BLaER1 treated with 17β-estradiol and CSF1 and Interleukin-3, amounts not matched to agents 10 nM and 100 nM (cell line): ENCODE data around the gene TCTN3.
"Not testable (repeated sequence)": the region's sequence is repeated elsewhere in the genome, so short reads cannot be mapped to it uniquely, and the experiment has no call there.

Experiments
- H3K27ac ChIP-seq, 11 experiments: shearing (Covaris generic); formaldehyde crosslinking; 2 replicates each; pipeline ENCODE4 v1.8.1; 2022
- H3K27me3 ChIP-seq, 11 experiments: shearing (Covaris generic); formaldehyde crosslinking; 2 replicates each; pipeline ENCODE4 v1.8.1; 2022
- H3K36me3 ChIP-seq, 11 experiments: shearing (Covaris generic); formaldehyde crosslinking; 2 replicates each; pipeline ENCODE4 v1.8.1; 2022
- H3K4me1 ChIP-seq, 10 experiments: shearing (Covaris generic); formaldehyde crosslinking; 2 replicates each; pipeline ENCODE4 v1.8.1; 2022
- H3K4me2 ChIP-seq, 11 experiments: shearing (Covaris generic); formaldehyde crosslinking; 2 replicates each; pipeline ENCODE4 v1.8.1; 2022
- H3K4me3 ChIP-seq, 10 experiments: shearing (Covaris generic); formaldehyde crosslinking; 2 replicates each; pipeline ENCODE4 v1.8.1; 2022
- H3K9ac ChIP-seq, 11 experiments: shearing (Covaris generic); formaldehyde crosslinking; 2 replicates each; pipeline ENCODE4 v1.8.1; 2022
- H3K9me3 ChIP-seq, 11 experiments: shearing (Covaris generic); formaldehyde crosslinking; replicated peaks in 1 of 11; 2 replicates each; pipeline ENCODE4 v1.8.1; 2022
- H4K20me1 ChIP-seq, 11 experiments: shearing (Covaris generic); formaldehyde crosslinking; 2 replicates each; pipeline ENCODE4 v1.8.1; 2022
- Cebpa-rat ChIP-seq, 11 experiments: shearing (Covaris generic); IDR thresholded peaks; 2 replicates each; pipeline ENCODE4 v1.8.1; 2022

TCTN3 gene

DNA sequence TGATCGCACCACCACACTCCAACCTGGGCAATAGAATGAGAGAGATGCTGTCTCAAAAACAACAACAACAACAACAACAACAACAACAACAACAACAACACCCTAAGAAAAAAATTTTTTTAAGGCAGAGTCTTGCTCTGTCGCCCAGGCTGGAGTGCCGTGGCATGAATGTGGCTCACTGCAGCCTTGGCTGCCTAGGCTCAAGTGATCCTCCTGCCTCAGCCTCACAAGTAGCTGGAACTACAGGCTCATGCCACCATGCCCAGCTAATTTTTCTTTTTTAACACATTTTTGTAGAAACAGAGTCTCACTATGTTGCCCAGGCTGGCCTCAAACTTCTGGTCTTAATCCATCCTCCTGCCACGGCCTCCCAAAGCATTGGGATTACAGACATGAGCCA is 55.8 kb downstream of the TCTN3 start:
- Histone ChIP-seq H3K4me2 (no peak overlapping the region), H3K9me3 (no peaks in the 10 kb centered on the region), H3K36me3 (peaks cover 89 to 99% (median 97%) of the 10 kb centered on the region in 11 experiments), H3K4me1 (no peaks in the 10 kb centered on the region), H3K27ac (no peak overlapping the region), H3K27me3 (no peaks in the 10 kb centered on the region), H3K9ac (no peak overlapping the region), H4K20me1 (peaks cover 0 to 5% (median 0%) of the 10 kb centered on the region in 11 experiments; a peak in 2 of 22 replicates), H3K4me3 (no peak overlapping the region)
- no peak for TF ChIP-seq Cebpa-rat (IDR thresholded peaks at IDR 0.05)

DNA sequence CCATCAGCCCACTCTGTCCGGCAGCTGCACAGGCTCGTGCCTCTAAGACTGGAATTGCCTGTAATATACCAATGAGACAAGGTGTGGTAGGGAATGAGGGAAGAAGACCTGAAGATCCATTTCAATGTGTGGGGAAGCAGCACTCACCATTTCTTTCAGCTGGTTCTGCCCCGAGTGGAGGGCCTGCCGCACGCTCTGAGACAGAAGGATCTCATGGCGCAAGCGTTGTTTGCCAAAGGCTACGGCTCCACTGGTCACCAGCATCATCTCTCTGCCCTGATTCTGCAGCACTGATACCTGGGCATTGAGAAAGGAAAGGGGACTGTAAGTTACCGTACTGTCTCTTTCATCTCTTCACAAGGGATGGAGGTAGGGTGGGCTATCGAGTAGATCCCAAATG is 56.6 kb downstream of the TCTN3 start:
- no peak overlapping the region for H3K4me2 ChIP-seq
- no peaks in the 10 kb centered on the region for H3K27me3 ChIP-seq
- no peak overlapping the region for H3K27ac ChIP-seq
- no peak overlapping the region for H3K9ac ChIP-seq
- peaks cover 89 to 99% (median 97%) of the 10 kb centered on the region in 11 experiments for H3K36me3 ChIP-seq
- H3K4me1 ChIP-seq, result no peaks in the 10 kb centered on the region
- H4K20me1 ChIP-seq, result peaks cover 0 to 5% (median 0%) of the 10 kb centered on the region in 11 experiments; a peak in 1 of 22 replicates
- no peak for TF ChIP-seq Cebpa-rat (IDR thresholded peaks at IDR 0.05)
- H3K9me3 ChIP-seq, result no peaks in the 10 kb centered on the region
- no peak overlapping the region for H3K4me3 ChIP-seq

DNA sequence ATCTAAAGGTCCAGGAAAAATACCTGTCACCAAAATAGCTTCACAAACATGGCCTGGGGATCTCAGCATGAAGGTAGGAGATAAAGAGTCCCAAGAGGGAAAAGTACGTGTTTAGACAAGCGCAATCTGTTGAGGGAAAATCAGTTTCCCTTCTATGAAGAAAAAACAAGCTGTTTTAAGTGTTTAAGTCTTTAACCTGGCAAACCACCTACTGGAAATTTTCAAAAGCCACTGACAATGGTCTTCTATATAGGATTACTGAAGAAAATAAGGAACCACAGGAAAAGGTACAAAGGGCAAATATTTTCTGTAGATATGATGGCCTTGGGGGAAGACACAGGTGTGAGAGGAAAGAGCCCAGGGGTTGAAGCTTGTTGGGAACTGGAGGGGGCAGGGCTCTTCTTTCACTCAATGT is 58.4 kb downstream of the TCTN3 start:
- Histone ChIP-seq H3K9me3 (no peaks in the 10 kb centered on the region), H3K27ac (no peak overlapping the region), H3K4me2 (no peak overlapping the region), H3K4me1 (no peaks in the 10 kb centered on the region), H3K27me3 (no peaks in the 10 kb centered on the region), H3K9ac (no peak overlapping the region), H4K20me1 (peaks cover 0 to 5% (median 0%) of the 10 kb centered on the region in 11 experiments; a peak in 1 of 22 replicates), H3K36me3 (peaks cover 90 to 100% (median 97%) of the 10 kb centered on the region in 11 experiments), H3K4me3 (no peak overlapping the region)
- TF ChIP-seq Cebpa-rat (IDR thresholded peaks at IDR 0.05), result no peak

DNA sequence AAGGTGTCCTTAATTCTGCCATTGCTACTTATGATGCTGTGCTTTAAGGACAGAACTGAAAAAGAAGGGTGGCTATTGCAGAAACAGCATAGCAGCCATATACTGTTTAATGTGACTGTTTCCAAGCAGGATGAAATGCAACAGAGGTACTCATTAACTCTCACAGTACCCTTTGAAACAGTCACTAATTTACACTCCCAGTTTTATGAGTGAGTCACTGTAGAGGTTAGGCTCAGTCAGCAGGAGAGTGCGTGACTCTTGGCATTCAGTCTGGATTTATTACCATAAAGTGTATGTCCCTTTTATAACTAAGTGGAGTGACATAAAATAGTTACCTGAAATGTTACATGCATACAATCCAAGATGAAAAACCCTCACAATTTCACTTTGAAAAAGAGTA is 64.9 kb downstream of the TCTN3 start:
- Histone ChIP-seq H3K27me3 (no peaks in the 10 kb centered on the region), H3K9ac (no peak overlapping the region), H3K4me2 (no peak overlapping the region), H3K4me1 (peaks cover 0 to 5% (median 0%) of the 10 kb centered on the region in 10 experiments; a peak in 4 of 20 replicates), H3K36me3 (peaks cover 92 to 100% (median 99%) of the 10 kb centered on the region in 11 experiments), H3K4me3 (no peak overlapping the region), H4K20me1 (no peaks in the 10 kb centered on the region), H3K27ac (no peak overlapping the region), H3K9me3 (no peaks in the 10 kb centered on the region)
- no peak for TF ChIP-seq Cebpa-rat (IDR thresholded peaks at IDR 0.05)

DNA sequence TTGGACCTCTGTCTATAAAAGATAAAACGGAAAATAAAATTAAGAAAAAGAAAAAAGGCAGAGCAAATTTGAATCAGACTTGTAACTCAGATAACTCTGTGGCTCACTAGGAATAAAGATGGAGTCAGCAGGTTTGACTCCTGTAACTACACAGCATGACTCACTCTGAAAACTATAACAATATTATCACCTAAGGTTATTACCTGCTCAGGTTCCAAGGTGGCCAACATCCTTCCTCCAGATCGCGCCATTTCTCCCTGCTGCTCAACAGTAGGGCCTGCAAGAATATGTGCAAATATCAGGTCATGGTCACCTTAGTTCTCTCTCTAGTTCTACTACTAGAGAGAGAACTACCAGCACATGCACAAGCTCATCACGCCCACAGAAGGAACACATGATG is 67.2 kb downstream of the TCTN3 start:
- Histone ChIP-seq H3K4me2 (no peak overlapping the region), H3K4me3 (no peak overlapping the region), H3K9me3 (peaks cover 0 to 1% (median 0%) of the 10 kb centered on the region in 11 experiments; a peak in 7 of 22 replicates), H3K27me3 (no peaks in the 10 kb centered on the region), H3K36me3 (peaks cover 77 to 100% (median 95%) of the 10 kb centered on the region in 11 experiments), H3K4me1 (peaks cover 0 to 5% (median 0%) of the 10 kb centered on the region in 10 experiments; a peak in 4 of 20 replicates), H3K27ac (no peak overlapping the region), H3K9ac (no peak overlapping the region), H4K20me1 (no peaks in the 10 kb centered on the region)
- TF ChIP-seq Cebpa-rat (IDR thresholded peaks at IDR 0.05), result no peak

DNA sequence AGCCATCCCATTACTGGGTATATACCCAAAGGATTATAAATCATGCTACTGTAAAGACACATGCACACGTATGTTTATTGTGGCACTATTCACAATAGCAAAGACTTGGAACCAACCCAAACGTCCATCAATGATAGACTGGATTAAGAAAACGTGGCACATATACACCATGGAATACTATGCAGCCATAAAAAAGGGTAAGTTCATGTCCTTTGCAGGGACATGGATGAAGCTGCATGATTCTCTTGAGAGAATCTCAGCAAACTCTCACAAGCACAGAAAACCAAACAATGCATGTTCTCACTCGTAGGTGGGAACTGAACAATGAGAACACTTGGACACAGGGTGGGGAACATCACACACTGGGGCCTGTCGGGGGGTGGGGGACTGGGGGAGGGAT is 73.3 kb downstream of the TCTN3 start:
- H3K36me3 ChIP-seq, result peaks cover 65 to 95% (median 86%) of the 10 kb centered on the region in 11 experiments
- H3K27me3 ChIP-seq, H3K27ac ChIP-seq, H3K9ac ChIP-seq, H3K4me1 ChIP-seq, H3K4me2 ChIP-seq, H3K9me3 ChIP-seq, H3K4me3 ChIP-seq: not testable (repeated sequence)
- peaks cover 0 to 22% (median 0%) of the 10 kb centered on the region in 11 experiments; a peak in 4 of 22 replicates for H4K20me1 ChIP-seq

DNA sequence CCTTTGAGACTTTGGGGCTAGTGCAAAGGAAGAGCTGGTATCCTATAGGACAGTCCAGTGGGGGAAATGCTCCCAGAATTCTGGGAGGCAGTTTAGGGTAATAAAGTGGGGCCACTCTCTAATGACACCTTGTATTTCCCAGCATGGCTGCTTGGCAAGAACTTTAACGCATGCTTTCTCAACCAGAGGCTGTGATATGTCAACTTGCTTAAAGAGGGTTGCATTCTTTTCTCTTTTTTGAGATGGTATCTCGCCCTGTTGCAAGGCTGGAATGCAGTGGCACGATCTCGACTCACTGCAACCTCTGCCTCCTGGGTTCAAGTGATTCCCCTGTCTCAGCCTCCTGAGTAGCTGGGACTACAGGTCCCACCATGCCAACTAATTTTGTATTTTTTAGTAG is 75.6 kb downstream of the TCTN3 start:
- Histone ChIP-seq H3K4me3 (no peak overlapping the region), H3K27ac (no peak overlapping the region), H3K9me3 (peaks cover 4 to 9% (median 8%) of the 10 kb centered on the region in 11 experiments; a peak in 14 of 22 replicates), H3K9ac (no peak overlapping the region), H3K4me1 (no peaks in the 10 kb centered on the region), H3K36me3 (peaks cover 67 to 95% (median 86%) of the 10 kb centered on the region in 11 experiments), H4K20me1 (peaks cover 0 to 22% (median 0%) of the 10 kb centered on the region in 11 experiments; a peak in 4 of 22 replicates), H3K4me2 (no peak overlapping the region), H3K27me3 (no peaks in the 10 kb centered on the region)
- no peak for TF ChIP-seq Cebpa-rat (IDR thresholded peaks at IDR 0.05)

DNA sequence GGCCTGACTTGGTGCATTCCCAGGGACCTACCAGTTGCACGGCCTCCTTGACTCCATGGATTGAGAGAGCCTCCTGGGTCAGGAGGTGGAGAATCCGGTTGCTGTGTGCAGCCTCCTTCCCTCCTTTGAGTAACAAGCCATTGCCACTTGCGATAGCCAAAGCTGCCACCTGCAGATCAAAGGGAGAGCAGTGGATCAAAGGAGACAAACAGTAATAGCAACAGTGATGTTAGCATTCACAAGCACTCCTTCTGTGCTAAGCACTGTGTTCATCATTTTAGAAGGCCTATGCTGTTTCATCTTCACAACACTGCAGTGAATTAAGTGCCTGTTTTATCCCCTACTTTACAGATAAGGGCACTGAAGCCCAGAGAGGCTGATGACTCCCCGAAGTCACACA is 77.3 kb downstream of the TCTN3 start:
- Histone ChIP-seq H3K36me3 (peaks cover 82 to 95% (median 89%) of the 10 kb centered on the region in 11 experiments), H3K9me3 (peaks cover 4 to 9% (median 7%) of the 10 kb centered on the region in 11 experiments; a peak in 14 of 22 replicates), H3K27me3 (no peaks in the 10 kb centered on the region), H4K20me1 (peaks cover 0 to 22% (median 0%) of the 10 kb centered on the region in 11 experiments; a peak in 4 of 22 replicates), H3K9ac (no peak overlapping the region), H3K4me3 (no peak overlapping the region), H3K4me2 (no peak overlapping the region), H3K27ac (no peak overlapping the region), H3K4me1 (no peaks in the 10 kb centered on the region)
- TF ChIP-seq Cebpa-rat (IDR thresholded peaks at IDR 0.05), result no peak
